Prostate gland (tissue), 2 donors: ENCODE measurements around the gene LYPD6. TPM values are rescaled to one million over a fixed set of nuclear protein-coding genes. Genes with fewer than 3 reads are reported as not detected.

ENCODE experiments used
- DNase-seq: peaks from one replicate; pipeline ENCODE4 v3.0.0-alpha.2; 2019; ENCODE audit warnings: low spot score
- H3K27ac ChIP-seq, 2 donors: fragments of 200-600 bp; sonication (generic); 2 replicates each; pipeline ENCODE4 v1.5.1; 2017 to 2019
- H3K27me3 ChIP-seq: fragments of 200-600 bp; sonication (generic); replicated peaks from 2 replicates; pipeline ENCODE4 v1.5.1; 2019; ENCODE audit not compliant: insufficient read depth
- H3K36me3 ChIP-seq, 2 donors: fragments of 200-600 bp; sonication (generic); 1 replicate in 1 of 2; 2 replicates in 1 of 2; pipeline versions ENCODE4 v1.5.1 to v1.8.1; 2017 to 2019
- H3K4me1 ChIP-seq: fragments of 200-600 bp; sonication (generic); replicated peaks from 2 replicates; pipeline ENCODE4 v1.5.1; 2019
- H3K4me3 ChIP-seq, 2 donors: fragments of 200-600 bp; sonication (generic); 2 replicates each; pipeline ENCODE4 v1.5.1; 2017 to 2019
- H3K9me3 ChIP-seq: fragments of 200-600 bp; sonication (generic); 2 replicates; pipeline ENCODE4 v1.5.1; 2017
- CTCF ChIP-seq, 4 experiments: fragments of 200-600 bp in 2 of 4; fragments of 450-650 bp in 2 of 4; sonication (generic) in 2 of 4; IDR thresholded peaks; 1 replicate in 3 of 4; 2 replicates in 1 of 4; pipeline ENCODE4 v1.5.1; 2016 to 2019; ENCODE audit warnings: antibody characterized with exemption in 4 of 4, mild to moderate bottlenecking in 2 of 4, moderate library complexity in 2 of 4
- POLR2A ChIP-seq: fragments of 450-650 bp; IDR thresholded peaks from one replicate; pipeline ENCODE4 v1.6.1; 2016; ENCODE audit warnings: antibody characterized with exemption, mild to moderate bottlenecking
- POLR2AphosphoS5 ChIP-seq: sonication (generic); formaldehyde crosslinking; IDR thresholded peaks from one replicate; pipeline ENCODE4 v1.6.1; 2017; ENCODE audit warnings: antibody characterized with exemption
- WGBS: methylation state at CpG from one replicate; pipeline ENCODE4 v1.1.5; 2018; 5-methylcytosine and 5-hydroxymethylcytosine counted together
- intact Hi-C: fragments of 100-400 bp; cut with DNase I; formaldehyde crosslinking; loops from one replicate; pipeline ENCODE4 v1.14.2; 2022
- total RNA-seq, 2 donors: library from RNA; depleted of rRNA; stranded (reverse); fragments of >200 nt; gene quantifications; one replicate each; pipeline ENCODE4 v1.1.0, GENCODE V29; 2016

Gene LYPD6
- total RNA-seq, 2 donors from 2014 or later, result 2.3 to 5.1 TPM

GRCh38 chr2:149296031-149296430 is 34.4 kb upstream of the LYPD6 start:
- Histone ChIP-seq H3K9me3 (no peaks in the 10 kb centered on the region), H3K27me3 (no peaks in the 10 kb centered on the region), H3K27ac (no peak overlapping the region), H3K4me3 (no peak overlapping the region), H3K36me3 (no peaks in the 10 kb centered on the region), H3K4me1 (no peaks in the 10 kb centered on the region)
- TF ChIP-seq CTCF (IDR thresholded peaks at IDR 0.05), result no peak
- TF ChIP-seq POLR2AphosphoS5, result no peak
- TF ChIP-seq POLR2A, result no peak
- no peak for DNase-seq
- intact Hi-C loops, result no loop called here

GRCh38 chr2:149307014-149307413 is 23.4 kb upstream of the LYPD6 start:
- Histone ChIP-seq H3K27ac (no peak overlapping the region), H3K27me3 (no peaks in the 10 kb centered on the region), H3K4me1 (no peaks in the 10 kb centered on the region), H3K9me3 (no peaks in the 10 kb centered on the region), H3K36me3 (no peaks in the 10 kb centered on the region), H3K4me3 (no peak overlapping the region)
- no peak for DNase-seq
- 56% methylated on average over 5 of the region's 5 CpGs for WGBS
- intact Hi-C loops, result no loop called here
- TF ChIP-seq POLR2AphosphoS5, result no peak
- no peak for TF ChIP-seq CTCF (IDR thresholded peaks at IDR 0.05)
- no peak for TF ChIP-seq POLR2A

GRCh38 chr2:149310349-149310748 is 20.0 kb upstream of the LYPD6 start:
- no peaks in the 10 kb centered on the region for H3K4me1 ChIP-seq
- H3K4me3 ChIP-seq, result no peak overlapping the region
- 95% methylated on average over 11 of the region's 11 CpGs for WGBS
- no peak for DNase-seq
- H3K36me3 ChIP-seq, result no peaks in the 10 kb centered on the region
- no peaks in the 10 kb centered on the region for H3K27me3 ChIP-seq
- H3K9me3 ChIP-seq, result no peaks in the 10 kb centered on the region
- H3K27ac ChIP-seq, result no peak overlapping the region
- intact Hi-C loops, result no loop called here
- TF ChIP-seq POLR2A, result no peak
- no peak for TF ChIP-seq CTCF (IDR thresholded peaks at IDR 0.05)
- no peak for TF ChIP-seq POLR2AphosphoS5

- H3K27ac ChIP-seq, result no peak overlapping the region
- H3K27me3 ChIP-seq, result no peaks in the 10 kb centered on the region
- WGBS, result 22% methylated on average over 1 of the region's 1 CpG
- H3K4me3 ChIP-seq, result no peak overlapping the region
- DNase-seq, result no peak
- TF ChIP-seq POLR2A (no peak), POLR2AphosphoS5 (no peak), CTCF (IDR thresholded peaks at IDR 0.05) (no peak)
- no peaks in the 10 kb centered on the region for H3K36me3 ChIP-seq
- H3K4me1 ChIP-seq, result no peaks in the 10 kb centered on the region
- H3K9me3 ChIP-seq, result no peaks in the 10 kb centered on the region
- intact Hi-C loops, result no loop called here
Observed at GRCh38 chr2:149312039-149312438, 18.3 kb upstream of the LYPD6 start.

- no peaks in the 10 kb centered on the region for H3K9me3 ChIP-seq
- peak; percentile 48 for DNase-seq
- TF ChIP-seq POLR2A (no peak), CTCF (IDR thresholded peaks at IDR 0.05) (peak in 3 of 4 experiments; percentile 48 to 60 (median 54)), POLR2AphosphoS5 (peak; percentile 17)
- H3K27me3 ChIP-seq, result no peaks in the 10 kb centered on the region
- H3K36me3 ChIP-seq, result no peaks in the 10 kb centered on the region
- no peak overlapping the region for H3K4me3 ChIP-seq
- intact Hi-C loops, result no loop called here
- no peak overlapping the region for H3K27ac ChIP-seq
- 0% methylated on average over 8 of the region's 8 CpGs for WGBS
- H3K4me1 ChIP-seq, result no peaks in the 10 kb centered on the region
Observed at GRCh38 chr2:149313512-149313972, 16.8 kb upstream of the LYPD6 start.
